Head of caudate nucleus (tissue), 42 donors: ENCODE results near the gene SIGLEC9.
A peak's percentile ranks its signal among the peaks of the same experiment; 100 is the strongest.
"Not testable (repeated sequence)": the region's sequence is repeated elsewhere in the genome, so short reads cannot be mapped to it uniquely, and the experiment has no call there.

ENCODE experiments used
- DNase-seq, 42 donors: peaks; one replicate each; pipeline versions ENCODE4 v3.0.0 to v3.0.0-alpha.2; 2020 to 2021; ENCODE audit warnings: mixed read lengths in 7 of 42
- intact Hi-C: fragments of 100-400 bp; cut with DNase I; formaldehyde crosslinking; loops from one replicate; pipeline ENCODE4 v1.15.0; 2022

The SIGLEC9 gene

GRCh38 chr19:51163257-51163656 lies 38.6 kb downstream of the SIGLEC9 start:
- no peak for DNase-seq
- intact Hi-C loops, result no loop called here

DNA sequence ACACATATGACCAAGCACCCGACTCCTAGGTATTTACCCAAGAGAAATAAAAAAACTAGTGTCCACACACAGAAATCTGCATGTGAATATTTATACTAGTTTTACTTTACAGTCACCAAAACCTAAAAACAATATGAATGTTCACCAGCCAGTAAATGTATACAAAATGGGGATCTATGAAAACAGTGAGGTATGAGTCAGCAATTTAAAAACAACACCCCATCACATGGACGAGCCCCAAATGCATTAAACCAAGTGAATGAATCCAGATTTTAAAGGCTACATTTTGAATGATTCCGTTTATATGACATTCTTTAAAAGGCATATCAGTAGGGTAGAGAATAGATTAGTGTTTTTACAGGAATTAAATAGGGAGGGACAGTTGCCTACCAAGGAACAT lies 39.5 kb downstream of the SIGLEC9 start:
- intact Hi-C loops, result no loop called here

GRCh38 chr19:51166846-51167490 lies 42.3 kb downstream of the SIGLEC9 start:
- peak in 29 of 42 donors; percentile 5 to 60 (median 40) for DNase-seq
- intact Hi-C loops, result no loop called here

More for the DNA sequence above, 39.5 kb downstream of the SIGLEC9 start:
- DNase-seq, result no peak

DNA sequence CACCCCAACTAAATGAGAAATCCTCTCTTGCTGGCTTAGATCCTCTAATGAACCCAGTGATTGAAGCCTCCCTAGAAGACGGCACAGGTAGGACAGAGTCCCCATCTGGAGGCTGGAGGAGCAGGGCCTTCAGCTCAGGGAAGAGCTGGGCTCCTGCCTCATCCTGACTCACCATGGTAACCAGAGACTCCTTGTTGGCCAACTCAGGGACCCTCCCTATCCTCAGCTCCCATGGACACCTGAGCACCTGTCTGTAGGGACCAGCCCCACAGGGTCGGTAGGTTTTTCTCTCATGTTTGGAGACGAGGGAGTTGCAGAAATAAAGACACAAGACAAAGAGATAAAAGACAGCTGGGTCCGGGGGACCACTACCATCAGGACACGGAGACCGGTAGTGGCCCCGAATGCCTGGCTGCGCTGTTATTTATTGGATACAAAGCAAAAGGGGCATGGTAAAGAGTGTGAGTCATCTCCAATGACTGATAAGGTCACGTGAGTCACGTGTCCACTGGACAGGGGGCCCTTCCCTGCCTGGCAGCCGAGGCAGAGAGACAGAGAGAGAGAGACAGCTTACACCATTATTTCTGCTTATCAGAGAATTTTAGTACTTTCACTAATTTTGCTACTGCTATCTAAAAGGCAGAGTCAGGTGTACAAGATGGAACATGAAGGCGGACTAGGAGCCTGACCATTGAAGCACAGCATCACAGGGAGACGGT lies 44.0 kb downstream of the SIGLEC9 start:
- DNase-seq, result no peak
- intact Hi-C loops, result no loop called here

DNA sequence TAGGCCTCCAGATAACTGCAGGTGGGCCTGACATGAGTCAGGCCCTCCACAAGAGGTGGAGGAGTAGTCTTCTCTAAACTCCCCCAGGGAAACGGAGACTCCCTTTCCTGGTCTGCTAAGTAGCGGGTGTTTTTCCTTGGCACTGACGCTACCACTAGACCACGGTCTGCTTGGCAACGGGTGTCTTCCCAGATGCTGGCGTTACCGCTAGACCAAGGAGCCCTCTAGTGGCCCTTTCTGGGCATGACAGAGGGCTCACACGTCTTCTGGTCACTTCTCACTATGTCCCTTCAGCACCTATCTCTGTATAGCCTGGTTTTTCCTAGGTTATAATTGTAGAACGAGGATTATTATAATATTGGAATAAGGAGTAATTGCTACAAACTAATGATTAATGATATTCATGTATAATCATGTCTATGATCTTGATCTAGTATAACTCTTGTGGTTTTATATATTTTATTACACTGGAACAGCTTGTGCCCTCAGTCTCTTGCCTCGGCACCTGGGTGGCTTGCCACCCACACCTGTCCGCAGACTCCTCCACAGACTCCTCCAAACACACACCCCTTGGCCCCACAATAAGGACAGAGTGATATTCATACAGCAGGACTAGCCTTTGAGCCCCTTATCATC lies 44.7 kb downstream of the SIGLEC9 start:
- intact Hi-C loops, result not testable (repeated sequence)
- peak; percentile 44 to 88 (median 75) for DNase-seq

DNA sequence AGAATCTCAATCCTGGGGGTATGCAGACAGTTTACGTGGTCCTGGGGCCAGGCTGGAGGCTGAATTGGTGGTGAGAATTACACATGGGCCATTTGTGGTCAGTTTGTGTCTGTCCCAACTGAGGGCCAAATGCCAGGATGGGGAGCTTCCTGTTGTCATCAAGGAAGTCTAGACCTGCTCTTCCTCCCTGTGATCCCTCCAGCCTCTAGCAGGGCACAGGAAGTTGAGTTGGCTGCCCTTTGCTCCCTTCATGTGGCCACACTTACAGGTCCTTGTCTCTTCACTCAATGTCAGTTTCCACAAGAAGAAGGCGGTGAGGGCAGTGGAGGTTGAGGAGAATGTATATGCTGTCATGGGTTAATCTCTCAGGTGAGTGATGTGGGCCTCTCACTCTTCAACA lies 47.5 kb downstream of the SIGLEC9 start:
- intact Hi-C loops, result no loop called here
- no peak for DNase-seq

DNA sequence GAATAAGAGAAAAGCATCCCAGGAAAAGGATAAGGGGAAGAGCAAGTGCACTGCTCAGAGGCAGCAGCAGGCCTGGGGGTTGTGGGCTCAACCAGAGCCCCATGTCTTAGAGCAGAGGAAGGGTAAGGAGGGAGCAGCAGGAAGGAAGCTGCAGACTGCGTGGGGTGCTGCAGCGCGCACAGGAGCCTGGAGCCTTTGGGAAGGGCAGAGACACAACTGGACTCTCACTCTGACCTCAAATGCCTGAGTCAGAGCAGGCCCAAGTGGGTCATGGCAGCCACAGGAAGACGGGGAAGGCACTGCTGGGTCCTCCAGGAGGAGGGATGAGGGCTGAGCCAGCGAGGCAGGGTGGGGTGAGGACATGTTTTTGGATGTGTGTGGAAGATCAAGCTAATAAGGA lies 49.0 kb downstream of the SIGLEC9 start:
- peak in 2 of 42 donors; percentile 9 to 18 for DNase-seq
- intact Hi-C loops, result no loop called here

DNA sequence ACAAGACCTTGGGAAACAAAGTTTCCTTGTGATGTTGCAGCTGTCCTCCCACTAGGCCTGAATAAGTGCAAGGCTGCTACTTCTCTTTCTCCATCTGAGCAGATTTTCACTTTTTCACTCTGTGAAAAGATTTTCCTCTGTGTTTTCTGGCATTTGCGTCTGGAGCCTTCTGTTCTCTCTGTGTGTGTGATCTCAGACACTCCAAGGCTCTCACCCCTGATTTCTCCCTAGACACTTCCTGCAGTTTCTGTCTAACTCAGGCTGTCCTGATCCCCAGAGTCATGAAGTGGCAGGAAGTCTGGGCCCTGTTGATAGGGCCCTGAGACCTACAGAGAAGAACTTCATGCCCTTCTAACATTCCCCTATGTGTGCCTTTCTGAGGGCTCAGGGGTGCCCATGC lies 54.5 kb downstream of the SIGLEC9 start:
- DNase-seq, result peak in 2 of 42 donors; percentile 14 to 34
- intact Hi-C loops, result no loop called here
